ENCODE results near the gene SOX13. TPM values are rescaled to one million over a fixed set of nuclear protein-coding genes. Genes with fewer than 3 reads are reported as not detected.
A peak's percentile ranks its signal among the peaks of the same experiment; 100 is the strongest.

Gene SOX13
- polyA plus RNA-seq, 1 donor (not counting 4 experiments of a cell fraction or from before 2014, with no cell fraction given), result 4.9 TPM

GRCh38 chr1:204128464-204128963 is 55.6 kb downstream of the SOX13 start:
- dilution Hi-C loops (cut with MboI; ENCODE audit: extremely low pct_ligation_motif_present, low sequenced_read_pairs), result loop anchor here (25.0 kb wide), 1 partner anchor 266 kb away; the partner anchor contains the start of gene SNRPE
- TF ChIP-seq CTCF (optimal IDR thresholded peaks at IDR 0.05 in 1 of 3, IDR thresholded peaks at IDR 0.05 in 1 of 3, conservative IDR thresholded peaks at IDR 0.05 in 1 of 3; ENCODE audit: extremely low read depth in 1 of 3, insufficient read depth in 2 of 3, low read length in 3 of 3) (no peak), EZH2 (IDR thresholded peaks at IDR 0.05; ENCODE audit: low read length) (no peak)
- Histone ChIP-seq H3K9me3 (ENCODE audit: control insufficient read depth, low read depth, low read length) (no peaks in the 10 kb centered on the region), H4K20me1 (ENCODE audit: control insufficient read depth, extremely low read depth, insufficient read depth, low read length) (no peaks in the 10 kb centered on the region), H3K79me2 (ENCODE audit: control insufficient read depth, insufficient read depth, low read length) (no peaks in the 10 kb centered on the region), H3K9ac (ENCODE audit: control insufficient read depth, extremely low read depth, insufficient read depth, low read length) (no peak overlapping the region), H3K27ac (ENCODE audit: control insufficient read depth, insufficient read depth, low read length) (no peak overlapping the region), H3K4me3 (ENCODE audit: control insufficient read depth in 2 of 3, extremely low read depth in 1 of 3, insufficient read depth in 2 of 3, low read depth in 1 of 3, low read length in 3 of 3) (no peak overlapping the region), H3K4me2 (ENCODE audit: control insufficient read depth, extremely low read depth, insufficient read depth, low read depth, low read length) (peak overlapping the region; percentile 87), H3K9me1 (ENCODE audit: control insufficient read depth, extremely low read depth, insufficient read depth, low read length) (no peaks in the 10 kb centered on the region), H3K27me3 (ENCODE audit: control insufficient read depth, extremely low read depth, insufficient read depth, low read length) (no peaks in the 10 kb centered on the region), H3K36me3 (ENCODE audit: control insufficient read depth in 2 of 2, extremely low read depth in 1 of 2, insufficient read depth in 2 of 2, low read length in 2 of 2) (no peaks in the 10 kb centered on the region), H3K4me1 (ENCODE audit: control insufficient read depth, extremely low read depth, insufficient read depth, low read length) (peaks cover 32% of the 10 kb centered on the region), H2AFZ (ENCODE audit: control insufficient read depth, low read length) (no peak overlapping the region)
- DNase-seq (ENCODE audit: low read depth, low spot score) (no peak), FAIRE-seq (no peak)

DNA sequence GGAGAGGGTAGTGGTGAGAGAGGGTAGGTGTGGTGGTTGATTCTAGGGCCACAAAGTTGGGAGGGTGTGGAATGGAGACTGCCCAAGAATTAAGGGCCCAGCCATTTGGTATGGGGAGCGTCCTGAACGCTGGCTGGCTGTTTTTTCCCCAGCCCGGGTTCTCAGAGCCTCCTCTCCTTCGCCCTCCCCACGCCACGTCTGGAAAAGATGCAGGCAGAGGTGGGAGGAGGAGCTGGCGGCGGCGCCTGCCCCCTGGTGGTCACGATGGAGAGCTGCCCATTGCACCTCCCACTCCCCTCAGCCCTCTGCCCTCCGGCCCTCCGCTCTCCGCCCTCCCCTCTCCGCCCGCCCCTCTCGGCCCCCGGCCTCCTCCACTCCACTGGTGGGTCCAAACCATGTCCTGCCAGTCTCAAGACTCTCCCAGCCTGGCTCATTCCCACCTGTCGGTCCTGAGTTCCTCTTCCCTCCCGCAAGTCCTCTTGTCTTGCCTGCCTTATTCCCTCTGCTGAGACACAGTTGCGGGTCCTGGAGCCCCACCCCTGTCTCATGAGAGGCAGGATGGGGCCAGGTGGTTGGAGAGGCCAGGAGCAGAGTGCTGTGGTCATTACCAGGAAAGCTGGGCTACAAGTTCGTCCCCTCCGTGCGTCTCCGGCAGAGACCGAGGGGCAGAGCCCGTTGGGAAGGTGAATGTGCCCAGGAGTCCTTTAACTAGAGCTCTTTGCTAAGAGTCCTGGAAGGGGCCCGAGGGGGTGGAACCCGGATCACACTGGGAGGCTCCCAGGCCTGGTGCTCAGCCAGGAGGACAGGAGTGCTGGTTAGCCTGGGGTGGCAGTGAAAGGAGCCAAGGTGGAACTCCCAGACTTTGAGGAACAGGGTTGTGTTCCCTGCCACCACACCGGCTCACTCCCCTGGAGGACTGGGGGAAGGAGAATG is 56.3 kb downstream of the SOX13 start:
- H2AFZ ChIP-seq (ENCODE audit: control insufficient read depth, low read length), result peak overlapping the region; percentile 88
- H3K36me3 ChIP-seq (ENCODE audit: control insufficient read depth in 2 of 2, extremely low read depth in 1 of 2, insufficient read depth in 2 of 2, low read length in 2 of 2), result no peaks in the 10 kb centered on the region
- peak overlapping the region; percentile 11 to 71 (median 52) for H3K4me3 ChIP-seq (ENCODE audit: control insufficient read depth in 2 of 3, extremely low read depth in 1 of 3, insufficient read depth in 2 of 3, low read depth in 1 of 3, low read length in 3 of 3)
- no peak for DNase-seq (ENCODE audit: low read depth, low spot score)
- peak overlapping the region; percentile 60 for H3K9ac ChIP-seq (ENCODE audit: control insufficient read depth, extremely low read depth, insufficient read depth, low read length)
- H3K4me2 ChIP-seq (ENCODE audit: control insufficient read depth, extremely low read depth, insufficient read depth, low read depth, low read length), result peak overlapping the region; percentile 87
- dilution Hi-C loops (cut with MboI; ENCODE audit: extremely low pct_ligation_motif_present, low sequenced_read_pairs), result loop anchor here (25.0 kb wide), 1 partner anchor 267 kb away; the partner anchor contains the start of gene SNRPE
- no peaks in the 10 kb centered on the region for H3K27me3 ChIP-seq (ENCODE audit: control insufficient read depth, extremely low read depth, insufficient read depth, low read length)
- FAIRE-seq, result peak; percentile 81
- peaks cover 32% of the 10 kb centered on the region for H3K4me1 ChIP-seq (ENCODE audit: control insufficient read depth, extremely low read depth, insufficient read depth, low read length)
- no peaks in the 10 kb centered on the region for H3K79me2 ChIP-seq (ENCODE audit: control insufficient read depth, insufficient read depth, low read length)
- H3K9me1 ChIP-seq (ENCODE audit: control insufficient read depth, extremely low read depth, insufficient read depth, low read length), result no peaks in the 10 kb centered on the region
- peak overlapping the region; percentile 18 for H3K27ac ChIP-seq (ENCODE audit: control insufficient read depth, insufficient read depth, low read length)
- no peaks in the 10 kb centered on the region for H4K20me1 ChIP-seq (ENCODE audit: control insufficient read depth, extremely low read depth, insufficient read depth, low read length)
- H3K9me3 ChIP-seq (ENCODE audit: control insufficient read depth, low read depth, low read length), result no peaks in the 10 kb centered on the region
- TF ChIP-seq EZH2 (IDR thresholded peaks at IDR 0.05; ENCODE audit: low read length), result no peak
- peak; percentile 54 to 97 (median 95) for TF ChIP-seq CTCF (optimal IDR thresholded peaks at IDR 0.05 in 1 of 3, IDR thresholded peaks at IDR 0.05 in 1 of 3, conservative IDR thresholded peaks at IDR 0.05 in 1 of 3; ENCODE audit: extremely low read depth in 1 of 3, insufficient read depth in 2 of 3, low read length in 3 of 3)
